ENCODE measurements around the gene PHF19.
A peak's percentile ranks its signal among the peaks of the same experiment; 100 is the strongest.

PHF19 gene

DNA sequence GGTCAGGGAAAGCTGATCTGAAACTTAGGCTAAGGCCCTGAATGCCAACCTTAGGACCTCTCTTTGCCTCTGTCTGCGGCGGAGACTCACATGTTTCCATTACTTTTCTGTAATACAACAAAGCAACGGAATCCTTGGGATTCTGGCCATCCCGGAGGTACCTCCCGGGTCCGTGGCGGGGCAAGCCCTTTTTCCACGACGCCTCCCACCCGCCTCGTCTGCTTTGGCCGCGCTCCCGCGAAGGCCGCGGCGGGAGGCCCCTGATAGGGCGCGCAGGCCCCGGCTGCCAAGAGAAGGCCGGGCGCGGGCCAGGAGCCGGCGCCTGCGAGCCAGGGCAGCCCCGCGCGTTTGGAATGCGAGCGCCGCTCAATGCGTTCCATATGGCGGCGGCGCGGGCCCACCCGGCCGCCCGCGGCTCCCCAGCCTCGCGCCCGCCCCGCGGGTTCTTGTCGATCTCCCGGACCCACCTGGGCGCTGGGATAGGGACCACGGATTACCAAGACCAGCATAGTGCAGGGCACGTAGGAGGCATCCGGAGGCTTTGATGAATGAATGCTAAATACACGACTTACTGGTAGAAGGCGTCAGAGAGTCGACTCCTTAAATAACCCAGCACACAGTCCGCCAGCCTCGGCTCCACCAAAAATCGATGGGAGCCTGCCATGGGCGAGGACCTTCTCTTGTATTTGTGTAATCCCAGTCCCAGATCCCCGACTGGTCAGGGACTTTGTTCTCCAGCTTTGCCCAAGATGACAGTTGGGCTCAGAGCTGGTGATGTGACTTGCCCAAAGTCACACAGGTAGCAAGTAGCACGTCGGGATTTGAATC lies 17.5 kb upstream of the PHF19 start:
- no peaks in the 10 kb centered on the region for H3K9me3 ChIP-seq (ENCODE audit: insufficient read depth, low read length)
- no peaks in the 10 kb centered on the region for H3K36me3 ChIP-seq (ENCODE audit: low read length)
- H2AFZ ChIP-seq (ENCODE audit: low read depth, low read length, severe bottlenecking): no peak overlapping the region
- TF ChIP-seq, protein P1, sequence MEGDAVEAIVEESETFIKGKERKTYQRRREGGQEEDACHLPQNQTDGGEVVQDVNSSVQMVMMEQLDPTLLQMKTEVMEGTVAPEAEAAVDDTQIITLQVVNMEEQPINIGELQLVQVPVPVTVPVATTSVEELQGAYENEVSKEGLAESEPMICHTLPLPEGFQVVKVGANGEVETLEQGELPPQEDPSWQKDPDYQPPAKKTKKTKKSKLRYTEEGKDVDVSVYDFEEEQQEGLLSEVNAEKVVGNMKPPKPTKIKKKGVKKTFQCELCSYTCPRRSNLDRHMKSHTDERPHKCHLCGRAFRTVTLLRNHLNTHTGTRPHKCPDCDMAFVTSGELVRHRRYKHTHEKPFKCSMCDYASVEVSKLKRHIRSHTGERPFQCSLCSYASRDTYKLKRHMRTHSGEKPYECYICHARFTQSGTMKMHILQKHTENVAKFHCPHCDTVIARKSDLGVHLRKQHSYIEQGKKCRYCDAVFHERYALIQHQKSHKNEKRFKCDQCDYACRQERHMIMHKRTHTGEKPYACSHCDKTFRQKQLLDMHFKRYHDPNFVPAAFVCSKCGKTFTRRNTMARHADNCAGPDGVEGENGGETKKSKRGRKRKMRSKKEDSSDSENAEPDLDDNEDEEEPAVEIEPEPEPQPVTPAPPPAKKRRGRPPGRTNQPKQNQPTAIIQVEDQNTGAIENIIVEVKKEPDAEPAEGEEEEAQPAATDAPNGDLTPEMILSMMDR (IDR thresholded peaks at IDR 0.05; ENCODE audit: insufficient read depth, low read length, poor library complexity, severe bottlenecking): no peak
- TF ChIP-seq EZH2phosphoT487 (conservative IDR thresholded peaks at IDR 0.05; ENCODE audit: low read length): no peak
- H3K27me3 ChIP-seq (ENCODE audit: low read length): no peaks in the 10 kb centered on the region
- no peak overlapping the region for H3K4me3 ChIP-seq (ENCODE audit: insufficient read depth, low read length, poor library complexity, severe bottlenecking)
- H3K27ac ChIP-seq (ENCODE audit: low read depth, low read length): peak overlapping the region; percentile 91
- H3K9me2 ChIP-seq (replicated peaks; ENCODE audit: insufficient read depth, low read length): no peaks in the 10 kb centered on the region
- H3K79me2 ChIP-seq (ENCODE audit: insufficient read depth, low read length): no peaks in the 10 kb centered on the region
- no peak overlapping the region; the same call in 1 of the 2 replicates for H3K9ac ChIP-seq (ENCODE audit: low read length)
- no peak overlapping the region for H3K4me2 ChIP-seq (ENCODE audit: low read depth, low read length, poor library complexity, severe bottlenecking)
- H4K20me1 ChIP-seq (ENCODE audit: low read depth, low read length): no peaks in the 10 kb centered on the region
- peaks cover 42% of the 10 kb centered on the region for H3F3A ChIP-seq (ENCODE audit: insufficient read depth)

DNA sequence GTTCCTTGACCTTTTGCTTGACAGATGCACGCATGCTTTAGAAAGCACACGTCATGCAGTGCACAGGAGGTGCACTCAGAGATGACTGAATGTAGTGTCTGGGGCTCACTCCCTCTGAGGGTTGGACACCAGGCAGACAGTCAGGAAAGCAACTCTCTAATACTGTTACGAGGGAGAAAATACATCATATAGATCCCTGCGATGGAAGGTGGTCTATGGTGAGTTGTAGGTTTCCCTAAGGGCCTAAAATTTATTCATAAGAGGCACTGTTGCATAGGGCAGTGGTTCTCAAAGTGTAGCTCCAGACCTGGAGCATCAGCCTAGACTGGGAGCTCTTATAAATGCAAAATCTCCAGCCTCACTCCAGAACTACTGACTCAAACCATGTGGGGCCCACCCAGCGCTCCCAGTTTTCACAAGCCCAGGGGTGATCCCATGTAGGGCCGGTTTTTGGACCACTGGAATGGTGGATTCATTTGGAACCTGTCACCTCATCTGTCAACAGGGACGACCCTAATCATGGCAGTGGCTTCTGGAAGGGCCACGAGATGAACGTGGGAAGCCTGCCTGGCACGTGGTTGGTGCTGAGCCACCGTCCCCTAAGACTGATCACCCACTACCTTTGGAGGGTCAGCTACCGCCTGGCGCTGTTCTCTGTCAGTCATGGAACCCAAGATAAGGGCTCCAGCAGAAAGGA lies 16.8 kb upstream of the PHF19 start:
- no peaks in the 10 kb centered on the region for H3K9me3 ChIP-seq (ENCODE audit: insufficient read depth, low read length)
- H3K79me2 ChIP-seq (ENCODE audit: insufficient read depth, low read length): no peaks in the 10 kb centered on the region
- no peak for TF ChIP-seq EZH2phosphoT487 (conservative IDR thresholded peaks at IDR 0.05; ENCODE audit: low read length)
- TF ChIP-seq, protein P1 (IDR thresholded peaks at IDR 0.05; ENCODE audit: insufficient read depth, low read length, poor library complexity, severe bottlenecking): no peak
- H4K20me1 ChIP-seq (ENCODE audit: low read depth, low read length): no peaks in the 10 kb centered on the region
- H3K4me3 ChIP-seq (ENCODE audit: insufficient read depth, low read length, poor library complexity, severe bottlenecking): no peak overlapping the region
- no peaks in the 10 kb centered on the region for H3K9me2 ChIP-seq (replicated peaks; ENCODE audit: insufficient read depth, low read length)
- H3K27ac ChIP-seq (ENCODE audit: low read depth, low read length): peak overlapping the region; percentile 91
- no peaks in the 10 kb centered on the region for H3K27me3 ChIP-seq (ENCODE audit: low read length)
- peak overlapping the region; percentile 53 for H3K9ac ChIP-seq (ENCODE audit: low read length)
- H3K4me2 ChIP-seq (ENCODE audit: low read depth, low read length, poor library complexity, severe bottlenecking): peak overlapping the region; percentile 52
- no peaks in the 10 kb centered on the region for H3K36me3 ChIP-seq (ENCODE audit: low read length)
- H3F3A ChIP-seq (ENCODE audit: insufficient read depth): peaks cover 42% of the 10 kb centered on the region
- no peak overlapping the region for H2AFZ ChIP-seq (ENCODE audit: low read depth, low read length, severe bottlenecking)

DNA sequence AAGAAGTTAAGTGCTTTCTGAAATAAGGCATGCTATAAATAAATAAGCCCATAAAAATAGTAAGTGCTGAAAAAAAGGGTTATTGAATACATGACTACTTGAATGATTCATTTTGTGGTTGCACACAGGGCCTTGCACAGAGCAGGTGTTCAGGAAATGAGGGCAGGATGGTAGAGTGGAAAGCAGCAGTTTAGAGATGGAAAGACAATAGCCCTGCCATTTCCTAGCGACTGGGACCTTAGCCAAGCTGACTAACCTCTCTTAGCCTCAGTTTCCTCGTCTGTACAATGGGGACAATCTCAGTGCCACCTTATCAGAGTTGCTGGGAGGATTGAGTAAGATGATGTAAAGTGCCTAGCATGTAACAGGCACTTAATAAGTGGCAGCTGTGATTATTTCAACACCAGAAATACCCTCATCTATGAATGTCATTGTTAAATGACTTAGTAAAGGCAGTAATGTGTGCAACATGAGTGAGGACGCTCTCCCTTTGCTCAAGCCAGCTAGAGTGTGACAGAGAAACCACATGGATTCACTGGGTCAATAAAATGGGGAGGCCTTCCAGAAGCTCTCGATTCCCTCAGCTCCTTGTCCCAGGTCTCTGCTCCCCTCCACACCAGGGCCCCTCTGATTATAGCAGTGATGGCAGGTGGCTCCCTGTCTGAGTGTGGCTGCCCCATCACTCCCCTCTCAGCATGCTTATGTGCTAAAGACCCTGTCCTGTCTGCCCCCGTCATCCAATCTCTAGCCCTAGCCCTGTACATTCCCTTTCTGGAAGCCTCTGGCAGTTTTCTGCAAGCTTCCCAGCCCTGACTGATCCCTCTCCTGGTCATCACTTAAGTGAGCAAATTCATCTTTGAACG lies 16.0 kb upstream of the PHF19 start:
- H3K27ac ChIP-seq (ENCODE audit: low read depth, low read length): peak overlapping the region; percentile 91
- H3F3A ChIP-seq (ENCODE audit: insufficient read depth): peaks cover 42% of the 10 kb centered on the region
- H3K9me2 ChIP-seq (replicated peaks; ENCODE audit: insufficient read depth, low read length): no peaks in the 10 kb centered on the region
- H3K4me3 ChIP-seq (ENCODE audit: insufficient read depth, low read length, poor library complexity, severe bottlenecking): no peak overlapping the region
- H3K9ac ChIP-seq (ENCODE audit: low read length): peak overlapping the region; percentile 53
- H2AFZ ChIP-seq (ENCODE audit: low read depth, low read length, severe bottlenecking): no peak overlapping the region
- TF ChIP-seq, protein P1 (IDR thresholded peaks at IDR 0.05; ENCODE audit: insufficient read depth, low read length, poor library complexity, severe bottlenecking): no peak
- no peak for TF ChIP-seq EZH2phosphoT487 (conservative IDR thresholded peaks at IDR 0.05; ENCODE audit: low read length)
- peak overlapping the region; percentile 52 for H3K4me2 ChIP-seq (ENCODE audit: low read depth, low read length, poor library complexity, severe bottlenecking)
- H3K79me2 ChIP-seq (ENCODE audit: insufficient read depth, low read length): no peaks in the 10 kb centered on the region
- no peaks in the 10 kb centered on the region for H3K9me3 ChIP-seq (ENCODE audit: insufficient read depth, low read length)
- H3K27me3 ChIP-seq (ENCODE audit: low read length): no peaks in the 10 kb centered on the region
- no peaks in the 10 kb centered on the region for H3K36me3 ChIP-seq (ENCODE audit: low read length)
- H4K20me1 ChIP-seq (ENCODE audit: low read depth, low read length): no peaks in the 10 kb centered on the region

Data from SU-DHL-6 (cell line).